ENCODE measurements around the gene SUMO1. TPM values are rescaled to one million over a fixed set of nuclear protein-coding genes. Genes with fewer than 3 reads are reported as not detected.

Gene SUMO1
- total and polyA plus RNA-seq, 10 of the 15 experiments (the other 5 are each of a cell fraction or from before 2014, with no cell fraction given): 105 to 458 (median 199) TPM

DNA sequence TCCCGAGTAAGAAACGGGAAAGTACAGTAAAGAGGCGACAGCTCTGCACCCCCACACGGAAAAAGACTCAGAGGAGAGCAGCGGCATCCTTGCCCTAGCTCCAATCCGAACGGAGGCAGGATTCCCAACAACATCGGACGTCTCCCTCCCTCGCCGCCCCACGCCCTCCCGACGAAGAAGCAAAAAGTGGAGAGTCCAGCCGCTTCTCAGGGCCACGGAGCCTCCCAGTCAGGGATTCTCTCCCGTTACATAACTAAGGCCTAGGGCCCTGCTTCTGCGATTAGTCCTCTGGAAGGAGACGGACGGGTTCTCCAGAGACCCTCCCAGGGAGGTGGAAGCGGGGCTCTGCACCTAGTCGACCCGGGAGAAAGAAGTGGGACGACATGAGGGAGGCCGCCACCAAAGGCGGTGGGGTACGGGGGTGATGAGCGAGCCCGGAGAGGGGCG is 587 bp downstream of the SUMO1 start:
- DNase-seq (ENCODE audit: low read depth, low spot score): no peak
- H3K27ac ChIP-seq (ENCODE audit: control insufficient read depth, insufficient read depth): peak overlapping the region; percentile 72
- H3K79me2 ChIP-seq (ENCODE audit: control insufficient read depth, insufficient read depth, low read length): peaks cover 51% of the 10 kb centered on the region
- no peaks in the 10 kb centered on the region for H3K9me3 ChIP-seq (replicated peaks; ENCODE audit: control insufficient read depth, insufficient read depth, low read length)
- H3K4me1 ChIP-seq (ENCODE audit: control insufficient read depth, insufficient read depth, low read length): no peaks in the 10 kb centered on the region
- ChIA-PET RAD21 (ENCODE audit: unreplicated experiment) (interaction anchor here (0.9 to 1.4 kb wide), 2 partner anchors 29 to 34 kb away, joined by 3 to 4 read pairs; no protein-coding TSS in a partner anchor), POLR2A (interaction anchor here (0.6 to 1.5 kb wide), 6 partner anchors 9 to 33 kb away, joined by 3 to 4 read pairs (median 4); partner anchors contain the start of gene NOP58), CTCF (interaction anchor here (0.6 to 1.5 kb wide), 6 partner anchors 8 to 378 kb away, joined by 3 to 4 read pairs (median 4); partner anchors contain the start of gene NOP58), SMC1A (ENCODE audit: uncharacterized antibody, unreplicated experiment) (interaction anchor here (0.9 to 1.9 kb wide), 5 partner anchors 27 to 1004 kb away, joined by 3 to 6 read pairs (median 4); partner anchors contain the start of gene NOP58)
- in situ Hi-C loops (cut with MboI) (no loop called here), intact Hi-C loops (cut with micrococcal nuclease; ENCODE audit: unreplicated experiment) (loop anchor here (1.0 to 5.0 kb wide), 2 partner anchors 21 to 34 kb away; no protein-coding TSS in a partner anchor)
- H3K9ac ChIP-seq (ENCODE audit: control insufficient read depth, insufficient read depth, low read length): peak overlapping the region; percentile 86
- no TSS peak for BruUV-seq (replicated peaks)
- no peak for FAIRE-seq
- H3K4me3 ChIP-seq: peak overlapping the region; percentile 91
- H4K20me1 ChIP-seq (ENCODE audit: control insufficient read depth, insufficient read depth): no peaks in the 10 kb centered on the region; the same call in 1 of the 2 replicates
- H3K36me3 ChIP-seq (ENCODE audit: control insufficient read depth in 2 of 2, insufficient read depth in 2 of 2, low read length in 1 of 2): no peaks in the 10 kb centered on the region
- H3K4me2 ChIP-seq (ENCODE audit: control insufficient read depth, insufficient read depth): peak overlapping the region; percentile 75
- WGBS (ENCODE audit: insufficient coverage, insufficient replicate concordance, low lambda C conversion rate, missing lambda C conversion rate): under 1% methylated on average over 28 of the region's 30 CpGs
- peak overlapping the region; percentile 62 for H2AFZ ChIP-seq (ENCODE audit: control insufficient read depth, low read depth, low read length)
- TF ChIP-seq, protein P1, sequence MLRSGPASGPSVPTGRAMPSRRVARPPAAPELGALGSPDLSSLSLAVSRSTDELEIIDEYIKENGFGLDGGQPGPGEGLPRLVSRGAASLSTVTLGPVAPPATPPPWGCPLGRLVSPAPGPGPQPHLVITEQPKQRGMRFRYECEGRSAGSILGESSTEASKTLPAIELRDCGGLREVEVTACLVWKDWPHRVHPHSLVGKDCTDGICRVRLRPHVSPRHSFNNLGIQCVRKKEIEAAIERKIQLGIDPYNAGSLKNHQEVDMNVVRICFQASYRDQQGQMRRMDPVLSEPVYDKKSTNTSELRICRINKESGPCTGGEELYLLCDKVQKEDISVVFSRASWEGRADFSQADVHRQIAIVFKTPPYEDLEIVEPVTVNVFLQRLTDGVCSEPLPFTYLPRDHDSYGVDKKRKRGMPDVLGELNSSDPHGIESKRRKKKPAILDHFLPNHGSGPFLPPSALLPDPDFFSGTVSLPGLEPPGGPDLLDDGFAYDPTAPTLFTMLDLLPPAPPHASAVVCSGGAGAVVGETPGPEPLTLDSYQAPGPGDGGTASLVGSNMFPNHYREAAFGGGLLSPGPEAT (IDR thresholded peaks at IDR 0.05; ENCODE audit: low read depth): no peak
- TF ChIP-seq GABPA (IDR thresholded peaks at IDR 0.05; ENCODE audit: low read depth): no peak
- TF ChIP-seq TCF7 (IDR thresholded peaks at IDR 0.05; ENCODE audit: borderline replicate concordance): no peak
- TF ChIP-seq SPI1 (IDR thresholded peaks at IDR 0.05; ENCODE audit: borderline replicate concordance, insufficient read depth, low read depth, low read length): no peak
- no peak for TF ChIP-seq EED (IDR thresholded peaks at IDR 0.05; ENCODE audit: low read depth)
- TF ChIP-seq RAD51 (IDR thresholded peaks at IDR 0.05): no peak
- H3K27me3 ChIP-seq (replicated peaks in 1 of 2; ENCODE audit: control insufficient read depth in 2 of 2, insufficient read depth in 2 of 2, low read length in 1 of 2): no peaks in the 10 kb centered on the region
- peak; percentile 70 for ATAC-seq
